ENCODE measurements around the gene GRB10.

Gene GRB10
- 1.1 reads per million for total RNA-seq

- no peak for DNase-seq
Observed at GRCh38 chr7:50782375-50783208, at the start of gene GRB10. GRB10 (minus strand) TSS chr7:50782896; CDS start chr7:50732322, 50,574 bp downstream.

GRCh38 chr7:50828801-50829200, 46.1 kb upstream of the GRB10 start:
- no peak for DNase-seq

GRCh38 chr7:50828116-50828515, 45.4 kb upstream of the GRB10 start:
- DNase-seq = no peak

- DNase-seq = no peak
Observed at GRCh38 chr7:50827281-50827680, 44.6 kb upstream of the GRB10 start.

GRCh38 chr7:50826371-50827172, 43.9 kb upstream of the GRB10 start:
- DNase-seq = no peak

GRCh38 chr7:50825465-50825864, 42.8 kb upstream of the GRB10 start:
- no peak for DNase-seq

GRCh38 chr7:50824882-50825281, 42.2 kb upstream of the GRB10 start:
- DNase-seq = no peak

- no peak for DNase-seq
Observed at GRCh38 chr7:50822706-50823105, 40.0 kb upstream of the GRB10 start.

GRCh38 chr7:50822110-50822509, 39.4 kb upstream of the GRB10 start:
- no peak for DNase-seq

GRCh38 chr7:50821457-50822008, 38.8 kb upstream of the GRB10 start:
- no peak for DNase-seq

GRCh38 chr7:50818324-50818723, 35.6 kb upstream of the GRB10 start:
- no peak for DNase-seq

- no peak for DNase-seq
Observed at GRCh38 chr7:50817561-50817960, 34.9 kb upstream of the GRB10 start.

- no peak for DNase-seq
Observed at GRCh38 chr7:50815138-50815537, 32.4 kb upstream of the GRB10 start.

- no peak for DNase-seq
Observed at GRCh38 chr7:50814166-50814565, 31.5 kb upstream of the GRB10 start.

GRCh38 chr7:50812841-50813475, 30.3 kb upstream of the GRB10 start:
- DNase-seq = no peak

GRCh38 chr7:50812094-50812493, 29.4 kb upstream of the GRB10 start:
- DNase-seq = no peak

GRCh38 chr7:50808282-50808888, 25.7 kb upstream of the GRB10 start:
- no peak for DNase-seq

GRCh38 chr7:50807026-50807730, 24.5 kb upstream of the GRB10 start:
- DNase-seq = no peak

- DNase-seq = no peak
Observed at GRCh38 chr7:50806143-50806542, 23.4 kb upstream of the GRB10 start.

- no peak for DNase-seq
Observed at GRCh38 chr7:50805447-50806125, 22.9 kb upstream of the GRB10 start.
